ENCODE measurements around the gene EFNA2.

EFNA2 gene

DNA sequence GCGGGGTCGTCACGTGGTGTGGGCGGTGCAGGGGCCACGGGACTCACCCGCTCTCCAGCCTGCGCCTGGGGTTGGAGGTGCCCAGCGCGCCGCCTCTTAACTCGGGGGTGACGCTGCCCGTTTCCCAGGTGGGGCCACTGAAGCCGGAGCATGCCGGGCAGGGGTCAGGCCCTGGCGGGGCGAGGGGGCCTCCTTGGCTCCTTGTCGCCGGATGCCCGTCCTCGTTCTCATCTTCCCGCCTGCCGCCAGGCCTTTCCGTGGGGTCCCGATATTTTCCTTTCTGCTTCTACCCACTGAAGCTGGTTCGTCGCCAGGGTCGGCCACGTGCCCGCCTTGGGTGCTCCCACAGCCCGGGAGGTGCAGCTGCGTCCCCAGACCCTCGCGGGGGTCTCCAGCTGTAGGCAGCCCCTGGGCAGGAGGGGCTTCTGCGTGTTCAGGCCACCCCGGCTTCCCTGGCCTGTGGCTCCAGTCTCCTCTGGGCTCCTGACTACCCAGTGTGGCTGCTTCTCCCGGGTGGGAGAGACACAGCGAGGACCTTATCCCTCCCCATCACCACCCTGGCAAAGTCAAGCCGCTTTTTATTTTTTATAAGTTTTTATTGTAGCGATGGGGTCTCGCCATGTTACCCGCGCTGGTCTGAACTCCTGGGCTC is 9.6 kb upstream of the EFNA2 start:
- TF ChIP-seq, protein P1, sequence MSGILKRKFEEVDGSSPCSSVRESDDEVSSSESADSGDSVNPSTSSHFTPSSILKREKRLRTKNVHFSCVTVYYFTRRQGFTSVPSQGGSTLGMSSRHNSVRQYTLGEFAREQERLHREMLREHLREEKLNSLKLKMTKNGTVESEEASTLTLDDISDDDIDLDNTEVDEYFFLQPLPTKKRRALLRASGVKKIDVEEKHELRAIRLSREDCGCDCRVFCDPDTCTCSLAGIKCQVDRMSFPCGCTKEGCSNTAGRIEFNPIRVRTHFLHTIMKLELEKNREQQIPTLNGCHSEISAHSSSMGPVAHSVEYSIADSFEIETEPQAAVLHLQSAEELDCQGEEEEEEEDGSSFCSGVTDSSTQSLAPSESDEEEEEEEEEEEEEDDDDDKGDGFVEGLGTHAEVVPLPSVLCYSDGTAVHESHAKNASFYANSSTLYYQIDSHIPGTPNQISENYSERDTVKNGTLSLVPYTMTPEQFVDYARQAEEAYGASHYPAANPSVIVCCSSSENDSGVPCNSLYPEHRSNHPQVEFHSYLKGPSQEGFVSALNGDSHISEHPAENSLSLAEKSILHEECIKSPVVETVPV (CRISPR knock-in tag; IDR thresholded peaks at IDR 0.05): no peak
- TF ChIP-seq, protein P2, sequence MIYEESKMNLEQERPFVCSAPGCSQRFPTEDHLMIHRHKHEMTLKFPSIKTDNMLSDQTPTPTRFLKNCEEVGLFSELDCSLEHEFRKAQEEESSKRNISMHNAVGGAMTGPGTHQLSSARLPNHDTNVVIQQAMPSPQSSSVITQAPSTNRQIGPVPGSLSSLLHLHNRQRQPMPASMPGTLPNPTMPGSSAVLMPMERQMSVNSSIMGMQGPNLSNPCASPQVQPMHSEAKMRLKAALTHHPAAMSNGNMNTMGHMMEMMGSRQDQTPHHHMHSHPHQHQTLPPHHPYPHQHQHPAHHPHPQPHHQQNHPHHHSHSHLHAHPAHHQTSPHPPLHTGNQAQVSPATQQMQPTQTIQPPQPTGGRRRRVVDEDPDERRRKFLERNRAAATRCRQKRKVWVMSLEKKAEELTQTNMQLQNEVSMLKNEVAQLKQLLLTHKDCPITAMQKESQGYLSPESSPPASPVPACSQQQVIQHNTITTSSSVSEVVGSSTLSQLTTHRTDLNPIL (CRISPR knock-in tag; IDR thresholded peaks at IDR 0.05; ENCODE audit: low read depth): no peak
- TF ChIP-seq, protein P3, sequence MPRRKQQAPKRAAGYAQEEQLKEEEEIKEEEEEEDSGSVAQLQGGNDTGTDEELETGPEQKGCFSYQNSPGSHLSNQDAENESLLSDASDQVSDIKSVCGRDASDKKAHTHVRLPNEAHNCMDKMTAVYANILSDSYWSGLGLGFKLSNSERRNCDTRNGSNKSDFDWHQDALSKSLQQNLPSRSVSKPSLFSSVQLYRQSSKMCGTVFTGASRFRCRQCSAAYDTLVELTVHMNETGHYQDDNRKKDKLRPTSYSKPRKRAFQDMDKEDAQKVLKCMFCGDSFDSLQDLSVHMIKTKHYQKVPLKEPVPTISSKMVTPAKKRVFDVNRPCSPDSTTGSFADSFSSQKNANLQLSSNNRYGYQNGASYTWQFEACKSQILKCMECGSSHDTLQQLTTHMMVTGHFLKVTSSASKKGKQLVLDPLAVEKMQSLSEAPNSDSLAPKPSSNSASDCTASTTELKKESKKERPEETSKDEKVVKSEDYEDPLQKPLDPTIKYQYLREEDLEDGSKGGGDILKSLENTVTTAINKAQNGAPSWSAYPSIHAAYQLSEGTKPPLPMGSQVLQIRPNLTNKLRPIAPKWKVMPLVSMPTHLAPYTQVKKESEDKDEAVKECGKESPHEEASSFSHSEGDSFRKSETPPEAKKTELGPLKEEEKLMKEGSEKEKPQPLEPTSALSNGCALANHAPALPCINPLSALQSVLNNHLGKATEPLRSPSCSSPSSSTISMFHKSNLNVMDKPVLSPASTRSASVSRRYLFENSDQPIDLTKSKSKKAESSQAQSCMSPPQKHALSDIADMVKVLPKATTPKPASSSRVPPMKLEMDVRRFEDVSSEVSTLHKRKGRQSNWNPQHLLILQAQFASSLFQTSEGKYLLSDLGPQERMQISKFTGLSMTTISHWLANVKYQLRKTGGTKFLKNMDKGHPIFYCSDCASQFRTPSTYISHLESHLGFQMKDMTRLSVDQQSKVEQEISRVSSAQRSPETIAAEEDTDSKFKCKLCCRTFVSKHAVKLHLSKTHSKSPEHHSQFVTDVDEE (CRISPR knock-in tag; IDR thresholded peaks at IDR 0.05): peak; percentile 30; the same call in 1 of the 2 replicates
- no peak for TF ChIP-seq ZFP30 (CRISPR knock-in tag; IDR thresholded peaks at IDR 0.05)
- no peak; the same call in 2 of the 3 replicates for ATAC-seq

DNA sequence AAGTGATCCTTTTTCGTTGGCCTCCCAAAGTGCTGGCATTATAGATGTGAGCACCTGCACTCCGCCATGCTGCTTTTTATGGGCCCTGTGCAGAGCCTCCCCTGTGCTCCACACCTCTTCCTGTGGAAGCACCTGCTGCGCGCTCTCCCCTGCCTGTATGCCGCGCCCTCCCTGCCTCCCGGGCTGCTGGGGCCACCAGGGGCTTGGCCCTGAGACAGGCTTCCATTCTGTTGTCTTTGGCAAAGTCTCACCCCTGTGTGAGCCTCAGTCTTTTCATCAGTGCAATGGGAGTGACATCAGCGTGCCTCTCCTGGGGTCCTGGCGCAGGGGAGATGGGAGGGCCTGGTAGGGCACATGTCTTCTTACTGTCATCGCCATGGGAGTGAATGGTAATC is 9.0 kb upstream of the EFNA2 start:
- TF ChIP-seq, protein P4, sequence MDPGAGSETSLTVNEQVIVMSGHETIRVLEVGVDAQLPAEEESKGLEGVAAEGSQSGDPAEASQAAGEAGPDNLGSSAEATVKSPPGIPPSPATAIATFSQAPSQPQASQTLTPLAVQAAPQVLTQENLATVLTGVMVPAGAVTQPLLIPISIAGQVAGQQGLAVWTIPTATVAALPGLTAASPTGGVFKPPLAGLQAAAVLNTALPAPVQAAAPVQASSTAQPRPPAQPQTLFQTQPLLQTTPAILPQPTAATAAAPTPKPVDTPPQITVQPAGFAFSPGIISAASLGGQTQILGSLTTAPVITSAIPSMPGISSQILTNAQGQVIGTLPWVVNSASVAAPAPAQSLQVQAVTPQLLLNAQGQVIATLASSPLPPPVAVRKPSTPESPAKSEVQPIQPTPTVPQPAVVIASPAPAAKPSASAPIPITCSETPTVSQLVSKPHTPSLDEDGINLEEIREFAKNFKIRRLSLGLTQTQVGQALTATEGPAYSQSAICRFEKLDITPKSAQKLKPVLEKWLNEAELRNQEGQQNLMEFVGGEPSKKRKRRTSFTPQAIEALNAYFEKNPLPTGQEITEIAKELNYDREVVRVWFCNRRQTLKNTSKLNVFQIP (CRISPR knock-in tag; IDR thresholded peaks at IDR 0.05; ENCODE audit: borderline replicate concordance, low read depth): no peak
- TF ChIP-seq ZFP3 (CRISPR knock-in tag; IDR thresholded peaks at IDR 0.05): no peak
- ATAC-seq: no peak

DNA sequence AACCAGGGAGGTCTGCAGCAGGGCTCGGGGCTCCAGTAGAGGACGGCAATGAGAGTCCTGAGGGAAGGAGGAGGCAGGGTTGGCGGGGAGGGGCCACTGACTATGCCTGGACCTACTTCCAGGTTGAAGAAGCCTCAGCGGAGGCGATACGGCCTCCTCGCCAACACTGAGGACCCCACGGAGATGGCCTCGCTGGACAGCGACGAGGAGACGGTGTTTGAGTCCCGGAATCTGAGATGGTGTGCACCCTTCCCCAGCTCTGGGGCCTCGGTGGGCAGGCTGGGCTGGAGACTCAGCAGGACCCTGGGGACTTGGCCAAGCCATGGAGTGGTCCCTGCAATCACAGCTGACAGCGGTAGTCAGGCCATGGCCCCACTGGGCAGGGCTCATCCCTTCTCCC is 8.6 kb upstream of the EFNA2 start:
- no peak for TF ChIP-seq GLIS3 (CRISPR knock-in tag; IDR thresholded peaks at IDR 0.05)
- TF ChIP-seq PPARA (CRISPR knock-in tag; IDR thresholded peaks at IDR 0.05; ENCODE audit: borderline replicate concordance): no peak
- TF ChIP-seq, protein P5, sequence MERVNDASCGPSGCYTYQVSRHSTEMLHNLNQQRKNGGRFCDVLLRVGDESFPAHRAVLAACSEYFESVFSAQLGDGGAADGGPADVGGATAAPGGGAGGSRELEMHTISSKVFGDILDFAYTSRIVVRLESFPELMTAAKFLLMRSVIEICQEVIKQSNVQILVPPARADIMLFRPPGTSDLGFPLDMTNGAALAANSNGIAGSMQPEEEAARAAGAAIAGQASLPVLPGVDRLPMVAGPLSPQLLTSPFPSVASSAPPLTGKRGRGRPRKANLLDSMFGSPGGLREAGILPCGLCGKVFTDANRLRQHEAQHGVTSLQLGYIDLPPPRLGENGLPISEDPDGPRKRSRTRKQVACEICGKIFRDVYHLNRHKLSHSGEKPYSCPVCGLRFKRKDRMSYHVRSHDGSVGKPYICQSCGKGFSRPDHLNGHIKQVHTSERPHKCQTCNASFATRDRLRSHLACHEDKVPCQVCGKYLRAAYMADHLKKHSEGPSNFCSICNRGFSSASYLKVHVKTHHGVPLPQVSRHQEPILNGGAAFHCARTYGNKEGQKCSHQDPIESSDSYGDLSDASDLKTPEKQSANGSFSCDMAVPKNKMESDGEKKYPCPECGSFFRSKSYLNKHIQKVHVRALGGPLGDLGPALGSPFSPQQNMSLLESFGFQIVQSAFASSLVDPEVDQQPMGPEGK (CRISPR knock-in tag; IDR thresholded peaks at IDR 0.05; ENCODE audit: borderline replicate concordance): no peak
- TF ChIP-seq ZNF565 (CRISPR knock-in tag; conservative IDR thresholded peaks at IDR 0.05; ENCODE audit: low read depth): no peak
- no peak for TF ChIP-seq ISL1 (CRISPR knock-in tag; IDR thresholded peaks at IDR 0.05)
- TF ChIP-seq ZFP3 (CRISPR knock-in tag; IDR thresholded peaks at IDR 0.05): no peak
- TF ChIP-seq, protein P1 (CRISPR knock-in tag; IDR thresholded peaks at IDR 0.05): no peak
- no peak for TF ChIP-seq ESRRG (CRISPR knock-in tag; IDR thresholded peaks at IDR 0.05)
- TF ChIP-seq TOX (CRISPR knock-in tag; IDR thresholded peaks at IDR 0.05; ENCODE audit: borderline replicate concordance): no peak
- TF ChIP-seq, protein P4 (CRISPR knock-in tag; IDR thresholded peaks at IDR 0.05; ENCODE audit: borderline replicate concordance, low read depth): no peak
- TF ChIP-seq, protein P2 (CRISPR knock-in tag; IDR thresholded peaks at IDR 0.05; ENCODE audit: low read depth): no peak
- no peak for TF ChIP-seq ZFP30 (CRISPR knock-in tag; IDR thresholded peaks at IDR 0.05)
- no peak for ATAC-seq
